GM19397 (cell line): Measurements from ENCODE around the gene ARPC1A.
A peak's percentile ranks its signal among the peaks of the same experiment; 100 is the strongest.
"Not testable (repeated sequence)": the region's sequence is repeated elsewhere in the genome, so short reads cannot be mapped to it uniquely, and the experiment has no call there.

Experiments
- ATAC-seq: cut with Tn5 transposase; IDR thresholded peaks from one replicate; pipeline ENCODE4 v1.9.1; 2021; ENCODE audit warnings: mild to moderate bottlenecking, moderate library complexity; ENCODE audit not compliant: unreplicated experiment

ARPC1A gene

GRCh38 chr7:99406557-99406956 lies 80.9 kb downstream of the ARPC1A start:
- ATAC-seq: no peak

DNA sequence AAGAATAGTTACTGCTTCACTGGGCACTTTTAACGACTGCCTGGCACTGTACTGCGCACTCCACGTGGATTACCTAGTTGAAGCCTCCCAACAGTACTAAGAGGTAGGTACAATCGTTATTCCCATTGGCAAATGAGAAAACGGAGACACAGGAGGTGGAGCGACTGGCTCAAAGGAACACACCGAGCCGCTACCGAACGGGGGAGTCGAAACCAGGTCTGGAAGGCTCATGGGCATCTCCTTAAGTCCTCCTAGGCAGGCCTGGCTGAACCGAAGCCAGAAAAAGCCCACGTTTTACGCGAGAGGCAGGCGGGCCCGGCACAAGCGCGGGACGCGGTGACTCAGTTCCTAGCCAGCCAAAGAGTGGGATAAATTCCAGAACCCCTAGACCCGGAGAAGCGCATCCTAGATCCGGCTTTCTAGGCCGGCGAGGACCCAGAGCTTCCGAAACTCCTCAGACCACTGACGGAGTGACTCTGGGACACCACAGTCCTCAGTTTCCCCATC lies 82.2 kb downstream of the ARPC1A start:
- peak; percentile 1 for ATAC-seq

DNA sequence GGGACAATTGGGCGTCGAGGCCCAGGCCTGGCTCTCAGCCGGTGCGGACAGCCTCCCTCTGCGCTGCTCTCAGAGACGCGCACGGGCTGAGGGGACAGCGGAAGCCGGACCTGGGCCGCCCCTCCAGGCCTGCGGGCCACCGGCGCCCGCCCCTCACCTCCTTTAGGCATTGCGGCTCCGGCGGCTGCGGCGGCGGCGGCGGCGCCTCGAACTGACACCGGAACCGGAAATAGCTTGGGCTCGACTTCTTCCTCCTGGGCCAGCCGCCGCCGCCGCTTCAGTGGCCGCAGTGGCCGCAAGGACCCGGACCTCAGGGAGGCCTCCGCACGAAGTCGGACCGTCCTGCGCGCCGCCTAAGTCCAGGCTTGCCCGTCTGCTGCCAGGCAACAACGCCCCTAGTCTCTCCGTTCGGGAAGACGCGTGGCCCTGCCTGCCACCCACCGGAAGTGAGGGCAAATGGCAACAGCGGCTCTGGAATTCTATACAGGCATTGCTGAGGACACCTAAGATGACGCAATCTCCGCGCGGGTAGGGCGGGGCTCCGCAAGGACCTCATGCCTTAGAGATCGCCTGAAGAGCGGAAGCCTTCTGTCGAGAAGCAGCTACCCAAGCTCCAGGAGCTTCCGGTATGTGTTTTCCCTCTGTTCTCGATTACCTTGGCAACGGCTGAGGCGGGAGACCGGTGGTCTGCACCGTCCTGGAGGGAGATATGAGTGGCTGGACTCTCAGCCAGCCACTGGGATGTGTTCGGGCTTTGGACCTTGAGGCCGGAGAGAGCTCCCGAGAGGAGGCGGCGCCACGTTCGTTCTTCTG lies 82.9 kb downstream of the ARPC1A start, which contains the start of the genes BUD31 and PDAP1:
BUD31 (plus strand) TSS at position 591 of the 813 bp plus-strand sequence. CDS start 2,124 bp downstream, outside the sequence.
PDAP1 (minus strand) TSS at position 219 of the 813 bp plus-strand sequence; CDS start at position 170, 49 bp downstream.
- peak; percentile 76 for ATAC-seq

DNA sequence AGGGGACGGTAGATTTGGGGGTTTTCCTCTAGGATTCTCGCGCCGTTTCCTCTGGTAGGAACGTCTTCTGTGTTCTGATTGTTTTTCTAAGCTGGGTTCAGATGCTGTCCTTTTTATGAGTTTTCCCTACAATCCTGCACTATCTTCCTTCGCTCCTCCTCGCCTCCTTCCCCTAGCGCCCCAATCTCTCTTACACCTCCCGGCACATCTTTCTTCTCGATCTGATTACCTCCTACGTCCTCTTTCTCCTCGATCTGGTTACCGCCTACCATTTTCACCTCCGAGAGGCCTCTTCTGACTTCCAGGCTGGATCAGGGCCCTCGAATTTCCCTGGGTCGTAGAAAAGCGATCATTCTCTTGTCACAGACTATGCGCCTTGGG lies 83.5 kb downstream of the ARPC1A start:
- ATAC-seq: no peak

- ATAC-seq: no peak
These were observed 84.1 kb downstream of the ARPC1A start for GRCh38 chr7:99409806-99410205.

- ATAC-seq: no peak
These were observed 84.9 kb downstream of the ARPC1A start for GRCh38 chr7:99410635-99411034.

- ATAC-seq: not testable (repeated sequence)
These were observed 89.9 kb downstream of the ARPC1A start for GRCh38 chr7:99415513-99416127.
